ENCODE results near the gene NEK10.

NEK10 gene

GRCh38 chr3:27216955-27217552 lies 152.1 kb downstream of the NEK10 start:
- no peak overlapping the region for H3K23ac ChIP-seq (ENCODE audit: low read length)
- no CpG with 5 or more reads among the region's 5 CpGs for WGBS (ENCODE audit: extremely low coverage, insufficient coverage, insufficient read length)
- no peak overlapping the region for H4K8ac ChIP-seq (ENCODE audit: low read depth, low read length)
- H3K79me1 ChIP-seq (ENCODE audit: low read length): no peaks in the 10 kb centered on the region
- no peak overlapping the region for H3K4ac ChIP-seq (ENCODE audit: low read depth, low read length)
- no peaks in the 10 kb centered on the region for H3K9me3 ChIP-seq (ENCODE audit: insufficient read depth, low read depth, low read length)
- no peak overlapping the region for H3K18ac ChIP-seq (ENCODE audit: low read length)
- H3K4me2 ChIP-seq (ENCODE audit: low read length): no peak overlapping the region
- no peak overlapping the region for H4K12ac ChIP-seq (ENCODE audit: low read depth, low read length)
- no peak overlapping the region for H3K9ac ChIP-seq (ENCODE audit: low read length)
- no peak for DNase-seq
- no peaks in the 10 kb centered on the region for H3K27me3 ChIP-seq (ENCODE audit: insufficient read depth, low read length)
- H2BK5ac ChIP-seq (ENCODE audit: low read depth, low read length, poor library complexity): no peak overlapping the region
- H2BK120ac ChIP-seq (ENCODE audit: insufficient read depth, low read length, poor library complexity): no peak overlapping the region
- no peak overlapping the region for H2AFZ ChIP-seq (ENCODE audit: insufficient read depth, low read length, poor library complexity)
- no peak overlapping the region for H3K4me3 ChIP-seq (ENCODE audit: low read depth, low read length)
- no peak overlapping the region for H3K14ac ChIP-seq (ENCODE audit: low read length)
- no peaks in the 10 kb centered on the region for H3K36me3 ChIP-seq (ENCODE audit: control insufficient read depth in 1 of 2, insufficient read depth in 2 of 2, low read length in 2 of 2)
- no peaks in the 10 kb centered on the region for H3K79me2 ChIP-seq (ENCODE audit: control insufficient read depth, insufficient read depth, low read length, poor library complexity)
- H2AK5ac ChIP-seq (ENCODE audit: low read length): no peak overlapping the region
- H3K27ac ChIP-seq (ENCODE audit: low read depth, low read length): no peak overlapping the region
- no peak overlapping the region for H4K91ac ChIP-seq (ENCODE audit: low read depth, low read length)
- peaks cover 0 to 2% of the 10 kb centered on the region in 2 experiments for H3K4me1 ChIP-seq (ENCODE audit: control insufficient read depth in 1 of 2, insufficient read depth in 2 of 2, low read length in 2 of 2)
- no peak overlapping the region for H2BK12ac ChIP-seq (ENCODE audit: low read length)

- WGBS (ENCODE audit: extremely low coverage, insufficient coverage, insufficient read length): no CpG with 5 or more reads among the region's 2 CpGs
- Histone ChIP-seq H2BK120ac (ENCODE audit: insufficient read depth, low read length, poor library complexity) (no peak overlapping the region), H3K27me3 (ENCODE audit: insufficient read depth, low read length) (no peaks in the 10 kb centered on the region), H4K12ac (ENCODE audit: low read depth, low read length) (no peak overlapping the region), H3K79me1 (ENCODE audit: low read length) (no peaks in the 10 kb centered on the region), H4K8ac (ENCODE audit: low read depth, low read length) (no peak overlapping the region), H2AK5ac (ENCODE audit: low read length) (no peak overlapping the region), H3K9ac (ENCODE audit: low read length) (no peak overlapping the region), H3K4me2 (ENCODE audit: low read length) (no peak overlapping the region), H3K14ac (ENCODE audit: low read length) (no peak overlapping the region), H3K79me2 (ENCODE audit: control insufficient read depth, insufficient read depth, low read length, poor library complexity) (no peaks in the 10 kb centered on the region), H3K4ac (ENCODE audit: low read depth, low read length) (no peak overlapping the region), H2AFZ (ENCODE audit: insufficient read depth, low read length, poor library complexity) (no peak overlapping the region), H2BK12ac (ENCODE audit: low read length) (no peak overlapping the region), H3K36me3 (ENCODE audit: control insufficient read depth in 1 of 2, insufficient read depth in 2 of 2, low read length in 2 of 2) (no peaks in the 10 kb centered on the region), H3K18ac (ENCODE audit: low read length) (no peak overlapping the region), H3K27ac (ENCODE audit: low read depth, low read length) (no peak overlapping the region), H3K23ac (ENCODE audit: low read length) (no peak overlapping the region), H3K4me1 (ENCODE audit: control insufficient read depth in 1 of 2, insufficient read depth in 2 of 2, low read length in 2 of 2) (peaks cover 0 to 2% of the 10 kb centered on the region in 2 experiments), H4K91ac (ENCODE audit: low read depth, low read length) (no peak overlapping the region), H2BK5ac (ENCODE audit: low read depth, low read length, poor library complexity) (no peak overlapping the region), H3K9me3 (ENCODE audit: insufficient read depth, low read depth, low read length) (no peaks in the 10 kb centered on the region), H3K4me3 (ENCODE audit: low read depth, low read length) (no peak overlapping the region)
- no peak for DNase-seq
Measured at GRCh38 chr3:27216295-27216855, 152.8 kb downstream of the NEK10 start.

DNA sequence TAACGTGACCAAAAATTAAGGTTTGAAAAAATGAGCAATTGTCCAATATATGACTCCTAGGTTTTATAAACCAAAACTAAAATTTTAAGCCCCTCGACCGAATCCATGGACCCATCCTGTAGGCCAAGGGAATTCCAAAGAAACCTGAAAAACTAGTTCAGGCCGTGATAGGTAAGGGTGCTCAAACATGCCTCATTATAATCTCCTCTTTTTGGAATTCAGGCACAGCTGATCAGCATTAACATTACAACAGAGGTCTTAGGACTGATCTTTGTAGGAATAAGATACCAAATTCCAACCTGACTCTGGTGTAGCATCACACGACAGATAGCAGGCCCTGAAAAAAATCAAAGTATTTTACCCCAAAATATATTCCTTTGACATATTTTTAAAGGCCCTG lies 155.7 kb downstream of the NEK10 start:
- Histone ChIP-seq H3K4ac (ENCODE audit: low read depth, low read length) (no peak overlapping the region), H2BK120ac (ENCODE audit: insufficient read depth, low read length, poor library complexity) (no peak overlapping the region), H4K91ac (ENCODE audit: low read depth, low read length) (no peak overlapping the region), H4K8ac (ENCODE audit: low read depth, low read length) (no peak overlapping the region), H3K79me2 (ENCODE audit: control insufficient read depth, insufficient read depth, low read length, poor library complexity) (no peaks in the 10 kb centered on the region), H3K79me1 (ENCODE audit: low read length) (no peaks in the 10 kb centered on the region), H3K4me1 (ENCODE audit: control insufficient read depth in 1 of 2, insufficient read depth in 2 of 2, low read length in 2 of 2) (peaks cover 0 to 2% of the 10 kb centered on the region in 2 experiments), H3K18ac (ENCODE audit: low read length) (no peak overlapping the region), H3K9me3 (ENCODE audit: insufficient read depth, low read depth, low read length) (no peaks in the 10 kb centered on the region), H2AK5ac (ENCODE audit: low read length) (no peak overlapping the region), H3K23ac (ENCODE audit: low read length) (no peak overlapping the region), H2BK5ac (ENCODE audit: low read depth, low read length, poor library complexity) (no peak overlapping the region), H2AFZ (ENCODE audit: insufficient read depth, low read length, poor library complexity) (no peak overlapping the region), H2BK12ac (ENCODE audit: low read length) (no peak overlapping the region), H3K27ac (ENCODE audit: low read depth, low read length) (no peak overlapping the region), H3K4me3 (ENCODE audit: low read depth, low read length) (no peak overlapping the region), H3K9ac (ENCODE audit: low read length) (no peak overlapping the region), H4K12ac (ENCODE audit: low read depth, low read length) (no peak overlapping the region), H3K14ac (ENCODE audit: low read length) (no peak overlapping the region), H3K36me3 (ENCODE audit: control insufficient read depth in 1 of 2, insufficient read depth in 2 of 2, low read length in 2 of 2) (no peaks in the 10 kb centered on the region), H3K27me3 (ENCODE audit: insufficient read depth, low read length) (no peaks in the 10 kb centered on the region), H3K4me2 (ENCODE audit: low read length) (no peak overlapping the region)
- peak; percentile 40 to 79 for DNase-seq
- no CpG with 5 or more reads among the region's 5 CpGs for WGBS (ENCODE audit: extremely low coverage, insufficient coverage, insufficient read length)

GRCh38 chr3:27209617-27210264 lies 159.4 kb downstream of the NEK10 start:
- Histone ChIP-seq H3K4me2 (ENCODE audit: low read length) (no peak overlapping the region), H3K79me2 (ENCODE audit: control insufficient read depth, insufficient read depth, low read length, poor library complexity) (no peaks in the 10 kb centered on the region), H4K12ac (ENCODE audit: low read depth, low read length) (no peak overlapping the region), H3K9me3 (ENCODE audit: insufficient read depth, low read depth, low read length) (no peaks in the 10 kb centered on the region), H3K18ac (ENCODE audit: low read length) (no peak overlapping the region), H3K4me1 (ENCODE audit: control insufficient read depth in 1 of 2, insufficient read depth in 2 of 2, low read length in 2 of 2) (peaks cover 0 to 2% of the 10 kb centered on the region in 2 experiments), H3K4ac (ENCODE audit: low read depth, low read length) (no peak overlapping the region), H3K4me3 (ENCODE audit: low read depth, low read length) (no peak overlapping the region), H3K27ac (ENCODE audit: low read depth, low read length) (no peak overlapping the region), H2AFZ (ENCODE audit: insufficient read depth, low read length, poor library complexity) (no peak overlapping the region), H4K91ac (ENCODE audit: low read depth, low read length) (no peak overlapping the region), H2BK12ac (ENCODE audit: low read length) (no peak overlapping the region), H2BK5ac (ENCODE audit: low read depth, low read length, poor library complexity) (no peak overlapping the region), H3K27me3 (ENCODE audit: insufficient read depth, low read length) (no peaks in the 10 kb centered on the region), H3K14ac (ENCODE audit: low read length) (no peak overlapping the region), H4K8ac (ENCODE audit: low read depth, low read length) (no peak overlapping the region), H3K9ac (ENCODE audit: low read length) (no peak overlapping the region), H3K79me1 (ENCODE audit: low read length) (no peaks in the 10 kb centered on the region), H2BK120ac (ENCODE audit: insufficient read depth, low read length, poor library complexity) (no peak overlapping the region), H3K23ac (ENCODE audit: low read length) (no peak overlapping the region), H3K36me3 (ENCODE audit: control insufficient read depth in 1 of 2, insufficient read depth in 2 of 2, low read length in 2 of 2) (no peaks in the 10 kb centered on the region), H2AK5ac (ENCODE audit: low read length) (no peak overlapping the region)
- no CpG with 5 or more reads among the region's 3 CpGs for WGBS (ENCODE audit: extremely low coverage, insufficient coverage, insufficient read length)
- no peak for DNase-seq
